Measurements from ENCODE around the gene CDC42EP1. TPM values are rescaled to one million over a fixed set of nuclear protein-coding genes. Genes with fewer than 3 reads are reported as not detected.
"Not testable (repeated sequence)": the region's sequence is repeated elsewhere in the genome, so short reads cannot be mapped to it uniquely, and the experiment has no call there.

The CDC42EP1 gene
- total and polyA plus RNA-seq, 4 donors: 4.8 to 41.3 (median 31.4) TPM

DNA sequence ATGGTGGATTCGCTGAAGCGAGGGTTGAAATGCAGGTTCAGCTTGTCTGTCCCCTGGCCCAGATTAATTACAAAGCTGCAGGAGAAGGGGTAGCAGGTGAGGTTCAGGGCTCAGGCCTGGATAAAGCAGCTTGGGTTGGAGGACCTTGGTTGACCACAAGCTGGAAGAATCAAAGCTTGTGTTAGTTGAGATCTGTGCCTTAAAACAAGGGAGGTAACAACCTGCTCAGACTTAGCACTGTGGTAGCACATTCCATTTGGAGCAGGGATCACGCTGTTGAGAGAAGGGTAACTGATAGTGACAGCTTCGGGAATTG, 10.3 kb downstream of the CDC42EP1 start:
- Histone ChIP-seq H3K4me1 (ENCODE audit: control insufficient read depth, insufficient read depth, low read length) (peaks cover 40% of the 10 kb centered on the region), H3K9me3 (ENCODE audit: control insufficient read depth, insufficient read depth, low read length) (no peaks in the 10 kb centered on the region), H3K27me3 (ENCODE audit: control insufficient read depth, insufficient read depth, low read length) (no peaks in the 10 kb centered on the region), H3K4me3 (ENCODE audit: low read depth, low read length) (no peak overlapping the region), H3K27ac (ENCODE audit: low read depth, low read length) (no peak overlapping the region), H3K36me3 (ENCODE audit: control insufficient read depth, insufficient read depth, low read length) (peaks cover 35% of the 10 kb centered on the region)
- no peak for DNase-seq (ENCODE audit: low read depth in 4 of 6, low spot score in 6 of 6)
- 65% methylated on average over 2 of the region's 4 CpGs for WGBS (ENCODE audit: insufficient coverage)

DNA sequence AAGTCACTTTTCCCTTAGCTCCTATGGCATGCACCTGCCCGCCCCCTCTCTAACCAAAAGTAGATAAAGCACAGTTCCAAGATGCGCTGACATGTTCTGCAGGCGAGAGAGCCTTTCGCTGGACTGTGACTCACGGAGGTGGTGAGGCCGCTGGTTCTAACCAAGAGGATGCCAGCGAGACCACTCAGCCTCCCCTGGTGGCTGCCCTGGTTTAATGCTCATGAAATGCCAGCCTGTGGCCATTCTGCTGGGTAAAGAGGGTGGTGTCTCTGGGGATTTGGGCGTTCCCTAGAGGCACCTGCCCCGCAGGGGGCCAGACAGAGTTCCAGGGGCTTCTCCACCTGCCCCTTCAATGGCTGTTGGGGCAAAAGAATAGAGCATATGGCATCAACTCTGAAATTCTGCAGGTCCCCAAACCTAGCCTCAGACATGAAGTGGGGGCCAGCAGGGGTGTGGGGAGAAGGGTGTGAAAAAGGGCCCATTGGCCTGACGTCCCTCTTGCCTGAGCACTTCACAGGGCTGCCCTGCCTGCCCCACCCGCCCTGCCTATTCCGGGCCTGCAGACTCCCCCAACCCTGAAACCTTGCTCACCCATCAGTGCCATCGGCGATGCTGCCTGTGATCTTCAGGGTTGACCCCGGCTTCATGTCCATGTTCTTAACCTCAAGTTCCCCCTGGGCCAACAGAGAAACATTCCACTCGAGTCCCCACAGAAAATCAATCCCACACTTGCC, 11.1 kb downstream of the CDC42EP1 start:
- no peak overlapping the region for H3K27ac ChIP-seq (ENCODE audit: low read depth, low read length)
- no peak for DNase-seq (ENCODE audit: low read depth in 4 of 6, low spot score in 6 of 6)
- H3K4me3 ChIP-seq (ENCODE audit: low read depth, low read length): no peak overlapping the region
- H3K36me3 ChIP-seq (ENCODE audit: control insufficient read depth, insufficient read depth, low read length): peaks cover 27% of the 10 kb centered on the region
- peaks cover 32% of the 10 kb centered on the region for H3K4me1 ChIP-seq (ENCODE audit: control insufficient read depth, insufficient read depth, low read length)
- WGBS (ENCODE audit: insufficient coverage): 74% methylated on average over 15 of the region's 16 CpGs
- no peaks in the 10 kb centered on the region for H3K9me3 ChIP-seq (ENCODE audit: control insufficient read depth, insufficient read depth, low read length)
- no peaks in the 10 kb centered on the region for H3K27me3 ChIP-seq (ENCODE audit: control insufficient read depth, insufficient read depth, low read length)

DNA sequence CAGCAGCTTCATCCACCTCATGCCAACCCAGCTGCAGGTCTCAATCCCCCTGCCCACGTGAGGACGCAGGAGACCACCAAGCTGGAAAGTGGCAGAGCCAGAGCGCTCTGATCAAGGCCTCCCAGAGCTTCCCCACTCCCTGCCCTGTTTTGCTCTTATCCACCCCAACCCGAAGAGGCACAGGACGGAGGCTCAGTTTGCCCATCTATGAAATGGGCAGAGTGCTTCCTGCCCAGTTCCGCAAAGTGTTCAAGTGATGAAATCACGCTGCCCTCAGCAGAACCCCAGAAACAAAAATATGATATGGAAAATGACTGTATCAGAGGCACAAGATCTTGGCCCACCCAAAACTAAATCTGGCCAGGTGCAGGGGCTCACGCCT, 11.7 kb downstream of the CDC42EP1 start:
- peaks cover 23% of the 10 kb centered on the region for H3K36me3 ChIP-seq (ENCODE audit: control insufficient read depth, insufficient read depth, low read length)
- 94% methylated on average over 5 of the region's 8 CpGs for WGBS (ENCODE audit: insufficient coverage)
- no peaks in the 10 kb centered on the region for H3K27me3 ChIP-seq (ENCODE audit: control insufficient read depth, insufficient read depth, low read length)
- no peak overlapping the region for H3K27ac ChIP-seq (ENCODE audit: low read depth, low read length)
- no peaks in the 10 kb centered on the region for H3K9me3 ChIP-seq (ENCODE audit: control insufficient read depth, insufficient read depth, low read length)
- H3K4me3 ChIP-seq (ENCODE audit: low read depth, low read length): no peak overlapping the region
- H3K4me1 ChIP-seq (ENCODE audit: control insufficient read depth, insufficient read depth, low read length): peaks cover 27% of the 10 kb centered on the region
- DNase-seq (ENCODE audit: low read depth in 4 of 6, low spot score in 6 of 6): no peak

DNA sequence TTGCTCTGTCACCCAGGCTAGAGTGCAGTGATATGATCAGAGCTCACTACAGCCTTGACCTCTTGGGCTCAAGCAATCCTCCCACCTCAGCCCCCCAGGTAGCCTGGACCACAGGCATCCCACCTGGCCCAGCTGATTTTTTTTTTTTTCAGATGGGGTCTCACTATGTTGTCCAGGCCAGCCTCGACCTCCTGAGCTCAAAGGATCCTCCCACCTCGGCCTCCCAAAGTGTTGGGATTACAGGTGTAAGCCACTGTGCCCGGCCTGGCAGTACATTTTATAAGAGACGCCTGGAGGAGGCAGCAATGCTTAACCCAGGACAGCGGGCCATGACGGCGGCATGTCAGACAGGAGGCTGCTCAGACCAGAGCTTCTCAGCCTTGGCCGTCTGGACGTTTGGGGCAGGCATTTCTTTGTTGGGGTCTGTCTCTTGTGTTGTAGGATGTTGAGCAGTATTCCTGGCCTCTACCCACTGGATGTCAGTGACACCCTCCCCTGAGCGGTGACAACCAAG, 15.3 kb downstream of the CDC42EP1 start:
- Histone ChIP-seq H3K27me3 (ENCODE audit: control insufficient read depth, insufficient read depth, low read length) (no peaks in the 10 kb centered on the region), H3K36me3 (ENCODE audit: control insufficient read depth, insufficient read depth, low read length) (no peaks in the 10 kb centered on the region), H3K4me1 (ENCODE audit: control insufficient read depth, insufficient read depth, low read length) (peaks cover 7% of the 10 kb centered on the region), H3K4me3 (ENCODE audit: low read depth, low read length) (no peak overlapping the region), H3K27ac (ENCODE audit: low read depth, low read length) (no peak overlapping the region), H3K9me3 (ENCODE audit: control insufficient read depth, insufficient read depth, low read length) (no peaks in the 10 kb centered on the region)
- no peak for DNase-seq (ENCODE audit: low read depth in 4 of 6, low spot score in 6 of 6)
- WGBS (ENCODE audit: insufficient coverage): 89% methylated on average over 9 of the region's 10 CpGs

DNA sequence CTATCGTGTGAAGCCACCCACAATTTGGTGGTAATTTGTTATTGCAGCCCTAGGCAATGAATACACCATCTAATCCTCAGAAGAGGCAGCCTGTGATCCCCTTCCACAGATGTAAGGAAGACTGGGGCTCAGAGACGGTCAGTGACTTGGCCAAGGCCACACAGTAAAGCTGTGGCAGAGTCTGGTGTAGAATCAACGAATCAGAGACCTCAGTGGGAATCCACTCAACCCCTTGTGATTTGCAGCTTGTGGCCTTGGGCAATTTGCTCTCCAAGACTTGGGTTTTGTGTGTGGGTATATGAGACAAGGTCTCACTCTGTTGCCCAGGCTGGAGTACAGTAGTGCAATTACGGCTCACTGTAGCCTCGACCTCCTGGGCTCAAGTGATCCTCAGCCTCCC, 17.7 kb downstream of the CDC42EP1 start:
- no peaks in the 10 kb centered on the region for H3K9me3 ChIP-seq (ENCODE audit: control insufficient read depth, insufficient read depth, low read length)
- DNase-seq (ENCODE audit: low read depth in 4 of 6, low spot score in 6 of 6): no peak
- H3K27ac ChIP-seq (ENCODE audit: low read depth, low read length): no peak overlapping the region
- 82% methylated on average over 4 of the region's 5 CpGs for WGBS (ENCODE audit: insufficient coverage)
- no peaks in the 10 kb centered on the region for H3K36me3 ChIP-seq (ENCODE audit: control insufficient read depth, insufficient read depth, low read length)
- no peak overlapping the region for H3K4me3 ChIP-seq (ENCODE audit: low read depth, low read length)
- H3K27me3 ChIP-seq (ENCODE audit: control insufficient read depth, insufficient read depth, low read length): no peaks in the 10 kb centered on the region
- peaks cover 26% of the 10 kb centered on the region for H3K4me1 ChIP-seq (ENCODE audit: control insufficient read depth, insufficient read depth, low read length)

DNA sequence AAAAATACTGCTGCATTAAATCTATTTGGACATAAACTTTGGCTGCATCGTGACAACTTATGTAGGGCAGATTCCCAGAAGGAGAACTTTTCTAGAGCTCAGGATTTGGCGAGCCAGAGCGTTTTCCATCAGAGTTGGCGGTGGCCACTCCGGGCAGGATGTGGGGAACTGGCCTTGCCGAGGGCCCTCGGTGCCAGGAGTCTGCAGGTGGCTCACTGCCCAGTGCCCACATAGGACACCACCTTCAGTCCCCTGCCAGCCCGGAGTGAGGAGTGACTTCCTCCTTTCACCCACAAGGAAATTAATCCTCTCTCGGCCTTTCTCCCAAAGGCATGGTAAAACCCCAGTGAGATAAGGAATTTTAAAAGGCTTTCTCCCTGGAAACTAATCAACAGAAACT, 21.2 kb downstream of the CDC42EP1 start:
- Histone ChIP-seq H3K4me3 (ENCODE audit: low read depth, low read length) (no peak overlapping the region), H3K9me3 (ENCODE audit: control insufficient read depth, insufficient read depth, low read length) (no peaks in the 10 kb centered on the region), H3K27ac (ENCODE audit: low read depth, low read length) (no peak overlapping the region), H3K4me1 (ENCODE audit: control insufficient read depth, insufficient read depth, low read length) (peaks cover 26% of the 10 kb centered on the region), H3K36me3 (ENCODE audit: control insufficient read depth, insufficient read depth, low read length) (no peaks in the 10 kb centered on the region), H3K27me3 (ENCODE audit: control insufficient read depth, insufficient read depth, low read length) (no peaks in the 10 kb centered on the region)
- peak in 2 of 6 donors; percentile 31 to 80 for DNase-seq (ENCODE audit: low read depth in 4 of 6, low spot score in 6 of 6)
- 38% methylated on average over 7 of the region's 9 CpGs for WGBS (ENCODE audit: insufficient coverage)

DNA sequence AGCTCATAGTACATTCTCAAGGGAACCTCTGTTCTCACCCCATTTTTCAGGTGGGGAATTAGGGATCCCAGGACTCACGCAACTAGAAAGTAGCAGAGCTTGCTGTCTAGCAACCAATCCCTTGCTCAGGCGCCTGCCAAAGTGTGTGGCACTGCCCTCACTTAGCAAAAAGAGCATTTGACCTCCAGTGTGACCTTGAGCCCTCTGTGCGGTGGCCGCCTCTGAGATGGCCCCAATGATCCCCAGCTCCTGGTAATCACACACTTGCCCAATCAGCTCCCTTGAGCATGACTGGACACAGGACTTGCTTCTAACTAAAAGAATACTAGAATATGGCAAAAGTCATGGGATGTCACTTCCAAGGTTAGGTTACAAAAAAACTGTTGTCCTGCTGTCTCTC, 22.2 kb downstream of the CDC42EP1 start:
- WGBS (ENCODE audit: insufficient coverage): 72% methylated on average over 4 of the region's 4 CpGs
- no peak for DNase-seq (ENCODE audit: low read depth in 4 of 6, low spot score in 6 of 6)
- H3K4me3 ChIP-seq (ENCODE audit: low read depth, low read length): no peak overlapping the region

DNA sequence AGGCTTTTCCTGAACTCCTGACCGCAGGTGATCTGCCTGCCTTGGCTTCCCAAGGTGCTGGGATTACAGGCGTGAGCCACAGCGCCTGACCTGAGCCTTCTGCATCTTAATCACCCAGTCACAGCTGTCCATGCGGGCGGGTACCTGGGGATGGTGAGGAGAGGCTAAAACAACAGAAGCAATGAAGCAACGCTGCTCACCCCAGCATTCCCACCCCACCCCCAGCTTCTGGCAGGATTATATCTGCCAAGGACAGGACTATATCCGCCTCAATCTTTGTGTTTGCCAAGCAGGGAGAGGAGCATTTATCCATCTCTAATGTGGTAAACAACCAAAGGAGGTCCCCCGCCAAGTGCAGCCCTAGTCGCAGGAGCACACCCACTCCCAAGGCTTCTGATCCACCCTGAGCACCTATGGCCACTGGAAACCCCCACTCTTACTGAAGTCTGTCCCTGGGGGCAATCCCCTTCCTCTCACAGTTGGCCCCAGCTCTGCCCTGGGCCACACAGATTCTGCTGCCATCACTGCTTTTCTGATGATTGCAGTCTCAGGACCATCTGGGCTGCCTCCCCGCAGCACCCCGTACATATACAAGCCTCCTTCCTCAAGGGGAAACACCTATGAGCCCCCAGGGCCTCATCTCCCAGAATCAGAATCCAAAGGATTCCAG, 28.4 kb downstream of the CDC42EP1 start:
- peaks cover 6% of the 10 kb centered on the region for H3K4me1 ChIP-seq (ENCODE audit: control insufficient read depth, insufficient read depth, low read length)
- no peak overlapping the region for H3K27ac ChIP-seq (ENCODE audit: low read depth, low read length)
- DNase-seq (ENCODE audit: low read depth in 4 of 6, low spot score in 6 of 6): no peak
- H3K27me3 ChIP-seq (ENCODE audit: control insufficient read depth, insufficient read depth, low read length): no peaks in the 10 kb centered on the region
- H3K4me3 ChIP-seq (ENCODE audit: low read depth, low read length): no peak overlapping the region
- no peaks in the 10 kb centered on the region for H3K36me3 ChIP-seq (ENCODE audit: control insufficient read depth, insufficient read depth, low read length)
- 53% methylated on average over 8 of the region's 11 CpGs for WGBS (ENCODE audit: insufficient coverage)
- H3K9me3 ChIP-seq (ENCODE audit: control insufficient read depth, insufficient read depth, low read length): no peaks in the 10 kb centered on the region

More for the DNA sequence above, 22.2 kb downstream of the CDC42EP1 start:
- Histone ChIP-seq H3K36me3 (ENCODE audit: control insufficient read depth, insufficient read depth, low read length) (no peaks in the 10 kb centered on the region), H3K4me1 (ENCODE audit: control insufficient read depth, insufficient read depth, low read length) (peaks cover 26% of the 10 kb centered on the region), H3K27ac (ENCODE audit: low read depth, low read length) (no peak overlapping the region), H3K9me3 (ENCODE audit: control insufficient read depth, insufficient read depth, low read length) (no peaks in the 10 kb centered on the region), H3K27me3 (ENCODE audit: control insufficient read depth, insufficient read depth, low read length) (no peaks in the 10 kb centered on the region)

DNA sequence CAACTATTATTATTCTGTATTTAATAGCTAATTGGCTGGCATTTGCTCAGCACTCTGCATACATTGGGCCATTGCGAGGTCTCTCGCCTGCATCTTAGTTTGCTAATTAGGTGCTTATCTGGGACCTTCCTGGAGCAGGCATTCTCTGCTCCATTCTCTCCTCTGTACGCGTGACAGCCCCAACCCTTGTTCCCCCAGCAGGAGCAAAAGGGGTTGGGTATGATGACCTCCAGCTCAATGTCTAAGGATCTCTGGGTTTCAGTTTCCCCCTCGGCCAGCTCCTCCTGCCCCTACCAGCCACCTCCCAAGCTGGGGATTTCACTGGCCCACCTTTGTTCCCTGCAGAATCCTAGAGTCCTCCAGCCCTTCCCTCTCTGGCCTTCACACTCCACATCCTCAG, 29.4 kb downstream of the CDC42EP1 start:
- no peaks in the 10 kb centered on the region for H3K27me3 ChIP-seq (ENCODE audit: control insufficient read depth, insufficient read depth, low read length)
- DNase-seq (ENCODE audit: low read depth in 4 of 6, low spot score in 6 of 6): no peak
- no peaks in the 10 kb centered on the region for H3K36me3 ChIP-seq (ENCODE audit: control insufficient read depth, insufficient read depth, low read length)
- 50% methylated on average over 1 of the region's 5 CpGs for WGBS (ENCODE audit: insufficient coverage)
- no peaks in the 10 kb centered on the region for H3K9me3 ChIP-seq (ENCODE audit: control insufficient read depth, insufficient read depth, low read length)
- peaks cover 6% of the 10 kb centered on the region for H3K4me1 ChIP-seq (ENCODE audit: control insufficient read depth, insufficient read depth, low read length)
- no peak overlapping the region for H3K4me3 ChIP-seq (ENCODE audit: low read depth, low read length)
- no peak overlapping the region for H3K27ac ChIP-seq (ENCODE audit: low read depth, low read length)

DNA sequence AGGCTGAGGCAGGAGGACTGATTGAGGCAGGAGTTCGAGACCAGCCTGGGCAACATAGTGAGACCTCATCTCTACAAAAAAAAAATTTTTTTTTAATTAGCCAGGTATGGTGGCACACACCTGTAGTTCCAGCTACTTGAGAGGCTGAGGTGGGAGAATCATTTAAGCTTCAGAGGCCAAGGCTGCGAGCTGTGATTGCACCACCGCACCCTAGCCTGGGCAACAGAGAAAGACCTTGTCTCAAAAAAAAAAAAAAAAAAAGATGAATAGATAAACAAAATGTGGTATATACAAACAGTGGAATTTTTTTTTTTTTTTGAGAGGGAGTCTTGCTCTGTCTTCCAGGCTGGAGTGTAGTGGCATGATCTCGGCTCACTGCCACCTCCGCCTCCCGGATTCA, 30.8 kb downstream of the CDC42EP1 start:
- H3K27ac ChIP-seq (ENCODE audit: low read depth, low read length); H3K27me3 ChIP-seq (ENCODE audit: control insufficient read depth, insufficient read depth, low read length); DNase-seq (ENCODE audit: low read depth in 4 of 6, low spot score in 6 of 6); H3K4me3 ChIP-seq (ENCODE audit: low read depth, low read length); H3K4me1 ChIP-seq (ENCODE audit: control insufficient read depth, insufficient read depth, low read length); H3K36me3 ChIP-seq (ENCODE audit: control insufficient read depth, insufficient read depth, low read length); H3K9me3 ChIP-seq (ENCODE audit: control insufficient read depth, insufficient read depth, low read length): not testable (repeated sequence)
- no CpG with 5 or more reads among the region's 6 CpGs for WGBS (ENCODE audit: insufficient coverage)

Measured in spinal cord (tissue), 10 donors.